HepG2 (cell line): Measurements from ENCODE around the gene MOBP.

Experiments used
- CTCF ChIP-seq: sonication (generic); formaldehyde crosslinking; IDR thresholded peaks from 2 replicates; pipeline ENCODE4 v1.5.0; 2020; ENCODE audit warnings: mild to moderate bottlenecking, missing genetic modification reagents, moderate library complexity
- ELF4 ChIP-seq: sonication (generic); formaldehyde crosslinking; IDR thresholded peaks from 2 replicates; pipeline ENCODE4 v1.5.0; 2020; ENCODE audit warnings: missing genetic modification reagents, mild to moderate bottlenecking, moderate library complexity, borderline replicate concordance
- NFYB ChIP-seq: sonication (generic); formaldehyde crosslinking; IDR thresholded peaks from 2 replicates; pipeline ENCODE4 v1.4.0; 2020; ENCODE audit warnings: missing genetic modification reagents
- PHB2 ChIP-seq: fragments of 450-650 bp; IDR thresholded peaks from 2 replicates; pipeline ENCODE4 v1.6.1; 2018; ENCODE audit not compliant: partially characterized antibody
- POLR2A ChIP-seq, 2 experiments: IDR thresholded peaks; 2 replicates each; pipeline ENCODE4 v1.6.1; 2011; ENCODE audit warnings: low read depth in 2 of 2, low read length in 2 of 2, mild to moderate bottlenecking in 1 of 2, moderate library complexity in 1 of 2; ENCODE audit not compliant: insufficient read depth in 1 of 2
- SNAPC2 ChIP-seq: sonication (generic); formaldehyde crosslinking; IDR thresholded peaks from 2 replicates; pipeline ENCODE4 v1.8.1; 2022; ENCODE audit warnings: mild to moderate bottlenecking, missing genetic modification reagents
- TCF12 ChIP-seq, 2 experiments: fragments of 450-650 bp in 1 of 2; sonication (generic) in 1 of 2; formaldehyde crosslinking in 1 of 2; IDR thresholded peaks; 2 replicates each; pipeline versions ENCODE4 v1.6.1 to v1.8.0; 2017 to 2022; ENCODE audit warnings: antibody characterized with exemption in 1 of 2, mild to moderate bottlenecking in 1 of 2, missing genetic modification reagents in 1 of 2, moderate library complexity in 1 of 2
- USF2 ChIP-seq, 2 experiments: sonication (generic) in 1 of 2; formaldehyde crosslinking in 1 of 2; IDR thresholded peaks; 2 replicates each; pipeline versions ENCODE4 v1.5.1 to v1.6.1; 2011 to 2020; ENCODE audit warnings: borderline replicate concordance in 1 of 2, low read depth in 1 of 2, low read length in 1 of 2, mild to moderate bottlenecking in 1 of 2, missing genetic modification reagents in 1 of 2, moderate library complexity in 1 of 2
- ZMYM2 ChIP-seq: sonication (generic); formaldehyde crosslinking; IDR thresholded peaks from 2 replicates; pipeline ENCODE4 v1.8.0; 2022; ENCODE audit warnings: mild to moderate bottlenecking, missing genetic modification reagents
- ZNF883 ChIP-seq: sonication (generic); formaldehyde crosslinking; IDR thresholded peaks from 2 replicates; pipeline ENCODE4 v1.5.1; 2020; ENCODE audit warnings: mild to moderate bottlenecking, missing genetic modification reagents; ENCODE audit errors: not compliant biosample characterization

- TF ChIP-seq CTCF (CRISPR knock-in tag) (no peak), ELF4 (CRISPR knock-in tag) (no peak), ZMYM2 (no peak), PHB2 (no peak), NFYB (CRISPR knock-in tag) (no peak), ZNF883 (CRISPR knock-in tag) (no peak), SNAPC2 (CRISPR knock-in tag) (no peak), USF2 (IDR thresholded peaks at IDR 0.05; ENCODE audit: low read depth, low read length) (no peak), USF2 (CRISPR knock-in tag; IDR thresholded peaks at IDR 0.05; ENCODE audit: borderline replicate concordance) (no peak), TCF12 (IDR thresholded peaks at IDR 0.05) (no peak), TCF12 (CRISPR knock-in tag; IDR thresholded peaks at IDR 0.05) (no peak), POLR2A (IDR thresholded peaks at IDR 0.05; ENCODE audit: insufficient read depth in 1 of 2, low read depth in 2 of 2, low read length in 2 of 2) (no peak)
Measured at GRCh38 chr3:39532777-39533176, 65.3 kb downstream of the MOBP start.
